Measurements from ENCODE around the gene MT1F.

DNA sequence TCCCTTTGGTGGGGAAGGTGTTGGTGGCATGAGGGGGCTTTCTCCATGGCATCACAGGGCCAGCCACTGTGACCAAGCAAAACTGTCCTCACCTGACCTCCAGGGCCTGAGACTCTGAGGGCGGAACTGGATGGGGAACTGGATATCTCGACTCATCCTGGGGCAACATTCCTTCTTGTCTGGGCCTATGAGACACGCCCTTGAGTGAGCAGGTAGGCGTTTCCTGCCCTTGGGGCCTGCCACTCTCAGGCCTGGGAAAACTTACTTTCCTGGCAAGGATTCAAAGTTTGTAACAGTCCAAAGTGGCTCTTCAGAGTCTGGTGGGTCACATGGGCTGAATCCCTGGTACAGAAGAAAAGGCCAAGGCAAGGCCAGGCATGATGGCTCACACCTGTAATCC is 34.1 kb downstream of the MT1F start:
- TF ChIP-seq POLR2A (IDR thresholded peaks at IDR 0.05; ENCODE audit: low read length) (no peak), GATA1 (IDR thresholded peaks at IDR 0.05; ENCODE audit: low read depth, low read length) (no peak)
